Heart left ventricle (tissue), 13 donors: ENCODE data around the gene CD80.

ENCODE experiments used
- CTCF ChIP-seq, 12 donors: fragments of 200-600 bp; sonication (generic) in 4 of 12; IDR thresholded peaks; one replicate each; pipeline versions ENCODE4 v1.5.0 to v1.8.0; 2018 to 2022; ENCODE audit warnings: antibody characterized with exemption in 12 of 12, mild to moderate bottlenecking in 5 of 12
- POLR2A ChIP-seq, 2 donors: fragments of 450-650 bp; IDR thresholded peaks; one replicate each; pipeline ENCODE4 v1.6.1; 2017; ENCODE audit warnings: antibody characterized with exemption in 2 of 2, mild to moderate bottlenecking in 2 of 2, moderate library complexity in 2 of 2
- donor health status: ischemic (EF 13 %, LVEDD 7.1; RV severe dilation, severe dysfunction).
- donor health status: DM: no; HTN: yes; CAD: no.
- donor health status: DM: no; HTN: no; CAD: no.
- donor health status: ischemic (EF 25% LVEDD 6.9; RV normal size, moderate dysfunction).
- donor health status: ischemic (EF 25% LVEDD 5.7; RV mildly dilated, moderate dysfunction).
- donor health status: ischemic (EF 35%, LVEDD 5.7; RV mildly dilated, moderate dysfunction).
- donor health status: nonischemic (EF 11% LVEDD 7.7; RV severe dilation, severe dysfunction).
- donor health status: DM: yes; HTN: yes; CAD: no.
- donor health status: PGD.
- donor health status: ischemic (EF 29% LVEDD 5.4; RV normal size, mild dysfunction).
- donor health status: nonischemic (EF 23%, LVEDD 6.1; RV moderate dilation, normal function).

DNA sequence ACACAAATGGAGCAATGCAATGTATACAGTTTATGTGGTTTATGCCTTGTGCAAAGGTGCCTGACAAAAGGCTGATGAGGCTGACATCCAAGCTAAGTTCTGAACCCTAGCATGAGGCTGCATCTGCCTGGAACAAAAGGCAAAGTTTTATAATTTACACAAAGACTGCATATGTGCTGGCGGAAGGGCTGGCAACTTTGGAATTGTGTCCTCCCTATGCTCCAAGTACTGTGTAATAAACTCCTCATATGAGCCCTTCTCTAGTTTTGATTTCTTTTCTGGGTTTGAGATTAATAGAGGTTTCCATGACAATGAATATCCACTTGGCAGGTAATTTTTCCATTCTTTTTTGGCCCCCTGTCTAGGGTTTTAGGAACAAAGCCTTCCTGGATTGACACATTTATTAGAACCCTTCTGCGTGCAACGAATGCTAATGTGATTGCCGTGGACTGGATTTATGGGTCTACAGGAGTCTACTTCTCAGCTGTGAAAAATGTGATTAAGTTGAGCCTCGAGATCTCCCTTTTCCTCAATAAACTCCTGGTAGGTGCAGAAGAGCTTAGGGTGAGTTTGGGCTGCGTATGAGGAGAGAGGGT lies 49.1 kb upstream of the CD80 start:
- TF ChIP-seq CTCF (IDR thresholded peaks at IDR 0.05): no peak
- TF ChIP-seq POLR2A (IDR thresholded peaks at IDR 0.05): no peak
